A673 (cell line): ENCODE results near the gene PXT1.

Source experiments
- EZH2 ChIP-seq: fragments of 200-600 bp; sonication (generic); IDR thresholded peaks from 2 replicates; pipeline ENCODE4 v1.6.1; 2017; ENCODE audit warnings: borderline replicate concordance, low read depth, mild to moderate bottlenecking, mixed read lengths, antibody characterized with exemption, low read length; ENCODE audit not compliant: poor library complexity, severe bottlenecking
- TF ChIP-seq, protein P1 (sequence below): fragments of 300-800, 200-600 bp; sonication (generic); conservative IDR thresholded peaks from 2 replicates; pipeline ENCODE4 v1.5.1; 2017; ENCODE audit warnings: low read depth, mild to moderate bottlenecking, antibody characterized with exemption, low read length, moderate library complexity, mixed read lengths

DNA sequence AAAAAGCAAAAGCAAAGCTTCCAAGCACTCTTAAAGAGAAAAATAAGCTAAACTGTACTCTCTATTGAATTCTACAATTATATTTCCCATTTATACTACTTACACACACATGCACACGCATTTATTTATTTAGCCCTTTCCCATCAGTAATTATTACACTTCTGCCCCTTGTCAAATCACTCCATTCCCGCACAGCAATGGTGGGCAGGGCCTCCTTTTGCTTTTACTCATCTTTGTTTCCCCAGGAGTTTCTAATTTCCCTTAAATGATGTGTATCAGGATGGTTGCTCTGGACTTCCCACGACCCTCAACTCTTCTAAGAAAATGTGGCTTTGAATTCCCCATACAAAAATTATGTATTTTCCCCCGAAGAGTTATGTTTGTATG is 19.9 kb downstream of the PXT1 start:
- TF ChIP-seq, protein P1, sequence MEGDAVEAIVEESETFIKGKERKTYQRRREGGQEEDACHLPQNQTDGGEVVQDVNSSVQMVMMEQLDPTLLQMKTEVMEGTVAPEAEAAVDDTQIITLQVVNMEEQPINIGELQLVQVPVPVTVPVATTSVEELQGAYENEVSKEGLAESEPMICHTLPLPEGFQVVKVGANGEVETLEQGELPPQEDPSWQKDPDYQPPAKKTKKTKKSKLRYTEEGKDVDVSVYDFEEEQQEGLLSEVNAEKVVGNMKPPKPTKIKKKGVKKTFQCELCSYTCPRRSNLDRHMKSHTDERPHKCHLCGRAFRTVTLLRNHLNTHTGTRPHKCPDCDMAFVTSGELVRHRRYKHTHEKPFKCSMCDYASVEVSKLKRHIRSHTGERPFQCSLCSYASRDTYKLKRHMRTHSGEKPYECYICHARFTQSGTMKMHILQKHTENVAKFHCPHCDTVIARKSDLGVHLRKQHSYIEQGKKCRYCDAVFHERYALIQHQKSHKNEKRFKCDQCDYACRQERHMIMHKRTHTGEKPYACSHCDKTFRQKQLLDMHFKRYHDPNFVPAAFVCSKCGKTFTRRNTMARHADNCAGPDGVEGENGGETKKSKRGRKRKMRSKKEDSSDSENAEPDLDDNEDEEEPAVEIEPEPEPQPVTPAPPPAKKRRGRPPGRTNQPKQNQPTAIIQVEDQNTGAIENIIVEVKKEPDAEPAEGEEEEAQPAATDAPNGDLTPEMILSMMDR: no peak
- TF ChIP-seq EZH2: no peak
